ACC112 (cell line): ENCODE data around the gene BACE1-AS.

Experiments
- H2AFZ ChIP-seq: fragments of 200-600 bp; sonication (generic); one replicate; pipeline ENCODE4 v1.6.0; 2017; ENCODE audit warnings: antibody characterized with exemption, low read length; ENCODE audit not compliant: unreplicated experiment
- H3K27ac ChIP-seq: fragments of 200-600 bp; sonication (generic); 2 replicates; pipeline ENCODE4 v1.5.1; 2014; ENCODE audit warnings: low read depth, mild to moderate bottlenecking, antibody characterized with exemption, low read length, moderate library complexity
- H3K27me3 ChIP-seq: fragments of 200-600 bp; sonication (generic); 2 replicates; pipeline ENCODE4 v1.6.1; 2014; ENCODE audit warnings: mild to moderate bottlenecking, antibody characterized with exemption, low read length, moderate library complexity, mixed read lengths; ENCODE audit not compliant: insufficient read depth
- H3K36me3 ChIP-seq: fragments of 200-600 bp; sonication (generic); 2 replicates; pipeline ENCODE4 v1.6.1; 2016; ENCODE audit warnings: mild to moderate bottlenecking, antibody characterized with exemption, low read length, moderate library complexity, mixed read lengths; ENCODE audit not compliant: insufficient read depth
- H3K4me1 ChIP-seq: fragments of 200-600 bp; sonication (generic); one replicate; pipeline ENCODE4 v1.6.1; 2016; ENCODE audit warnings: low read length, mixed read lengths; ENCODE audit not compliant: insufficient read depth, unreplicated experiment, control insufficient read depth
- H3K4me3 ChIP-seq: fragments of 200-600 bp; sonication (generic); 2 replicates; pipeline ENCODE4 v1.5.1; 2014; ENCODE audit warnings: mild to moderate bottlenecking, low read depth, low read length
- H3K79me2 ChIP-seq: fragments of 200-600 bp; sonication (generic); one replicate; pipeline ENCODE4 v1.6.0; 2016; ENCODE audit warnings: low read length; ENCODE audit not compliant: control insufficient read depth, unreplicated experiment, insufficient read depth

The BACE1-AS gene

DNA sequence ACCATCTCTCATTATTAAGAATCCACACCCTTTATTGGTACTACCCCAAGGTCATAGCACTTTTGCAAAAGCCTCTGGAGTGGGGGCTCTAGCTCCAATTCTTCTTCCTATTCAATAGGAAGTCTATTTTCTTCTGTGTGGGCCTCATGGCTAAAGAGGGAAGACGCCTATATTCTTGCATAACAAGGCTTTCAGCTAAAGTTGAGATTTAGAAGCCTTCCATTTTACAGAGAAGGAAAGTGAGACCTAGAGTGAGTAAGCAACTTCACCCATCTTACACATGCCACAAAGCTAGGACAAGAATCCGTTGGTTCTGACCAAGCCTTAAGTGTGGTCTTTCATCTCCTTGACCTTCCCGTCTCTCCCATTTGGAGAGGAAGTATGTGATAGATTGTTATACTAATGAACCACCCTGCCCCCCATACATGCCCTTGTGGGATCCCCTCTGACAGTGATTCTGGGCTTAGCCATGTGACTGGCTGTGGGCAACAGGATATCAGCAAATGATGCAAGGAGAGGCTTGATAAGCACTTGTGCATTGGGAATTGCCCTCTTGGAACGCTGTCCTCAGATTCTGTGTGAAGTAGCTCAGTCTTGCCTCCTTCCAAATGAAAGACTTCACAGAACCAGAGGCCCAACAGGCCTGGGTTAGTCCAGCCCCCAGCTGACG, 12.6 kb downstream of the BACE1-AS start:
- no peaks in the 10 kb centered on the region for H3K79me2 ChIP-seq
- H3K36me3 ChIP-seq, result no peaks in the 10 kb centered on the region
- H3K27ac ChIP-seq, result no peak overlapping the region
- no peak overlapping the region for H2AFZ ChIP-seq
- no peak overlapping the region for H3K4me3 ChIP-seq
- no peaks in the 10 kb centered on the region for H3K4me1 ChIP-seq
- no peaks in the 10 kb centered on the region for H3K27me3 ChIP-seq

DNA sequence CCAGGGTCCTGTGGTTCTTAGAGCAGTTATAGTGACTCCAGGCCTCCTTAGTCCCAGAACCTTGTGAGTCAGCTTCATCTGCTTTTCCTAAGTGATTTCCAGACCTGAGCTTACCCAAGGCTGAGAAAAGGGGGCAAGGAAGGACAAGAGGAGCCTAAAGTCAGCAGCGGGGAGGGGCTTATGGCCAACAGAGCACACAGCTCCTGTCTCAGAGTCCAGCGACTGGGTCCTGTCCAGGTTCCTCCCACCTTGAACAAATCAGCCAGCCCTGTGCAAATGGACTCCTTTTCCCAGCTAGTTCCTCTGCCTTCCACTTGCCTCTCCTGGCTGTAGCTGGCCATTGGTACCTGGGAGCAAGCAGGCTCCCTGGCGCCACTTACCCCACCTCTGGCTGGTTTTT, 14.0 kb downstream of the BACE1-AS start:
- no peak overlapping the region for H3K4me3 ChIP-seq
- no peak overlapping the region for H2AFZ ChIP-seq
- H3K4me1 ChIP-seq, result no peaks in the 10 kb centered on the region
- H3K27me3 ChIP-seq, result no peaks in the 10 kb centered on the region
- H3K27ac ChIP-seq, result no peak overlapping the region
- H3K79me2 ChIP-seq, result no peaks in the 10 kb centered on the region
- no peaks in the 10 kb centered on the region for H3K36me3 ChIP-seq

DNA sequence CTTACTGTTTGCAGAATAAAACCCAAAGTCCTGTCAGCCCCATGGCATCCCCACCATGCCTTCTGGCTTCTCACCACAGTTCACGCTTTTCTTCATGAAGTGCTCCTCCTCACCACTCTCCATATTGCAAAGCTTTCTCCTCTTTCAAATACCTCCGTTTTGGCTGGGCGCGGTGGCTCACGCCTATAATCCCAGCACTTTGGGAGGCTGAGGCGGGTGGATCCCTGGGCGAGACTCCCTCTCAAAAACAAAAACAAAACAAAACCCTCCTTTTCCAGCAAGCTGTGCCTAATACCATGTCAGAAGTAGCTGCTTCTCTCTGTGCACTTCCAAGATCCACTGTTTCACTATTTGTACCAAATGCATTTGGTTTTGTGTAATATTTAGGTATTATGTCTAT, 18.2 kb downstream of the BACE1-AS start:
- Histone ChIP-seq H3K4me1 (no peaks in the 10 kb centered on the region), H3K36me3 (no peaks in the 10 kb centered on the region), H3K27me3 (no peaks in the 10 kb centered on the region), H3K4me3 (no peak overlapping the region), H3K27ac (no peak overlapping the region), H3K79me2 (peaks cover 10% of the 10 kb centered on the region), H2AFZ (no peak overlapping the region)

DNA sequence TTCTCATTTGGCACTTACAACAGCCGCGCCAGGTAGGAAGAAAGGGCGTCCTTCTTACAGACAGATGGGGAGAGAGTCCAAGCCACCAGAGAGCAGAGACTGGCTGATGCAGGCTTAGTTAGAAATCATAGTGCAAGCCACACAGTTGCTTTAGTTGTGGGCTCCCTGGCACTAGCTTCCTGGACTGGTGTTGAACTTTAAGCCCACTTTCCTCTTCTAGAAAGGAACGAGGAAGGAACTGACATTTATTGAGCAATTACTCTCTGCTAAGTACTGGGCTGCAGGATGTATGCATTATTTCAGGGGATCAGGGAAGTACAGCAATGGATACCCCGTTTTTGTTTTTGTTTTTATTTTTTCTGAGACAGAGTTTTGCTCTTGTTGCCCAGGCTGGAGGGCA, 21.9 kb downstream of the BACE1-AS start:
- H3K79me2 ChIP-seq, result peaks cover 23% of the 10 kb centered on the region
- H3K27ac ChIP-seq, result no peak overlapping the region
- no peaks in the 10 kb centered on the region for H3K27me3 ChIP-seq
- H3K4me1 ChIP-seq, result peaks cover 7% of the 10 kb centered on the region
- H3K4me3 ChIP-seq, result no peak overlapping the region
- H2AFZ ChIP-seq, result no peak overlapping the region
- no peaks in the 10 kb centered on the region for H3K36me3 ChIP-seq

DNA sequence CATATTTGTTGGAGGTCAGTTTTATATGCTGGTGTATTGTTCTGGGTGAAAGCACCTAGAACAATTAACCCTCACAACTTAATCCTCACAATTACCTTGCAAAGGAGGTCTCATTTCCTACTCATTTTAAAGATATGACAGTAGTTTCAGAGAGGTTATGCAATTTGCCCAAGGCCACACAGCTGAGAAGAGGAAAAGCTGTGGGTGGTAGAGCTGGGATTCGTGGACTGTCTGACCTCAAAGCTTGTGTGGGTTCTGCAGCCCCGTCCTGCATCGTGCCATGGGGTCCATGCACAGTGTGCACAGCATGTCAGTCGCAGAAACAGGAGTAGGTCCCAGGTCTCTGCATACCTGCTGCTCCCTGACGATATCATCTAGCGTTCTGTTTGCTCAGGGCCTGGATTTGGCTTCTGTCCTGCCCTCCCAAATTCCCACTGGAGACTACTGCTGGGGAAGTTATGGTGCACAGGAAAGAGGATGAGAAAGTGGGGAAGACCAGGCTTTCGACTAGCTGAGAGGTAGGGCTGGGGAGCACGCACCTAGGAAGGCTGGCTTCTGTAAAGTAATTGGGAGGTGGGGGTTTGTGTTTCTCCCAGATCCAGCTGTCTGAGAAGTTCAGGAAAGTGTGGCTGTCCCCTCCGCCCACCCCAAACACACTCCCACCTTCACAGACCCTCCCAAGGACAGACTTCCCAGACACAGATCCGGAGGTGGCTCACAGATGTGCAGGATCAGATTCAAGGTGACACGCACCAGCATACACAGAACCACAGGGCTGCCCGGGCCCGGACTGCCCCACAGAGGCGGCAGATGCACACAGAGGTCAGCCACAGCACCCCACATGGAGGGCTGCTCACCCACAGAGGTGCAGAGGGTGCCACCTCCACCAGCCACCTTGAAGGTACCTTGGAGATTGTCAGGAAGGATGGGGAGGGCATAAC, 23.0 kb downstream of the BACE1-AS start:
- peaks cover 23% of the 10 kb centered on the region for H3K79me2 ChIP-seq
- no peak overlapping the region for H3K27ac ChIP-seq
- H3K4me1 ChIP-seq, result peaks cover 11% of the 10 kb centered on the region
- H2AFZ ChIP-seq, result no peak overlapping the region
- H3K36me3 ChIP-seq, result no peaks in the 10 kb centered on the region
- H3K4me3 ChIP-seq, result peak overlapping the region; percentile 84
- H3K27me3 ChIP-seq, result no peaks in the 10 kb centered on the region

DNA sequence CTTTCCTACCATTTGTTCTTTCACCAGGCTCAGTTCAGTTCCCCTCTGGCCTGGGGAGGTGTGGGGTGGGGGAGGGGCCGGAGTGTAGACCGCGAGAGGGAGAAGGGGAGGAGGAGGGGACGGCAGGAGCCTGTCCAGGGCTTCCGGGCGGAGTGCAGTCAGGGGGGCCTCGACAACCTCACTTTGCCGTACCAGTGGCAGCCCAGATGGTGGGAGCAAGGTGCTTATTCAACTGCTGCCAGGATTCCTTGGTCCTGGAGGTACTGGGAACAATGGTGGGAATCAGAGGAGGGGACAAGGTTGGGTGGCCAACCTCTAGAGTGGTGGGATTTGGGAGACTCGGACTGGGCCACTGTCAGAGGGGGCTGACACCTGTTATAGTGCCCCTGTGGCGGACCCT, 23.7 kb downstream of the BACE1-AS start:
- no peaks in the 10 kb centered on the region for H3K36me3 ChIP-seq
- H2AFZ ChIP-seq, result no peak overlapping the region
- peaks cover 18% of the 10 kb centered on the region for H3K4me1 ChIP-seq
- peaks cover 23% of the 10 kb centered on the region for H3K79me2 ChIP-seq
- peak overlapping the region; percentile 84 for H3K4me3 ChIP-seq
- no peak overlapping the region for H3K27ac ChIP-seq
- H3K27me3 ChIP-seq, result no peaks in the 10 kb centered on the region

DNA sequence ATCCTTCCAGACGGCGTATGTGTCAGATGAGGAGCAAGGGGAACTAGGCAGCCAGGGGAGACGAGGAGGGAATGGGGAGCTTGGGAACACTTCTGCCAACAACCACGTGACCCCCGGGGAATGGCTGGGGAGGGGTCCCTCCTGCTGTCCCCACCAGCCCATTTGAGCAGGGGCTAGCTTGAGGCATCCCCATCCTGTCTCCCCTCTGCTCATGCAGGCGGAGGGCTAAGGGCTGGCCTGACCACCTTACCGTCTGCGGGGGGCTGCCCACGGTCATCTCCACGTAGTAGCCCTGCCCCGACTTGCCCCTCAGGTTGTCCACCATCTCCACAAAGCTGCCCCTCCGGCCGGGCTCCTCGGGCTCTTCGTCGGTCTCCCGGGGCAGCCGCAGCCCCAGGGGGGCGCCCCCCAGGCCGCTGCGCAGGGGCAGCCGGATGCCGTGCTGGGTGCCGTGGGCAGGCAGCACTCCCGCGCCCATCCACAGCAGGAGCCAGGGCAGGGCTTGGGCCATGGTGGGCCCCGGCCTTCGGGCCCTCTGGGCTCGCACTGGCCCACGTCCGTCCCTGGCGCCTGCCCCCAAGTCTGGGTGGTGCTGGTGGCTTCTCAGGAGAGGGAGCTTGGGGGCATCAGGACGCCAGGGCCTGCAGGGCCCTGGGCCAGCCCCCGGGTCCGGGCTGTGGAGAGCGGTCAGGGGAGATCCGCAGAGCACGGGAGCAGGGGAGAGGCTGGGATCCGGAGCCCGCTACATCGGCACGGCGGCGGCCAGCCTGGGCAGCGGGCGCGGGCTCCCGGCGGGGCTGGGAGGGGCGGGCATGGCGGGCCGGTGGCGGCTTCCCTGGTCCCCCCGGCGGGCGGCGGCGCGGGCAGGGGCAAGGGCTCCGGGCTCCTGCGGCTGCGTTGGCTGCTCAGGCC, 24.4 kb downstream of the BACE1-AS start:
- Histone ChIP-seq H3K27me3 (no peaks in the 10 kb centered on the region), H2AFZ (peak overlapping the region; percentile 55), H3K4me3 (peak overlapping the region; percentile 84), H3K27ac (no peak overlapping the region), H3K4me1 (peaks cover 18% of the 10 kb centered on the region), H3K79me2 (peaks cover 23% of the 10 kb centered on the region), H3K36me3 (no peaks in the 10 kb centered on the region)

DNA sequence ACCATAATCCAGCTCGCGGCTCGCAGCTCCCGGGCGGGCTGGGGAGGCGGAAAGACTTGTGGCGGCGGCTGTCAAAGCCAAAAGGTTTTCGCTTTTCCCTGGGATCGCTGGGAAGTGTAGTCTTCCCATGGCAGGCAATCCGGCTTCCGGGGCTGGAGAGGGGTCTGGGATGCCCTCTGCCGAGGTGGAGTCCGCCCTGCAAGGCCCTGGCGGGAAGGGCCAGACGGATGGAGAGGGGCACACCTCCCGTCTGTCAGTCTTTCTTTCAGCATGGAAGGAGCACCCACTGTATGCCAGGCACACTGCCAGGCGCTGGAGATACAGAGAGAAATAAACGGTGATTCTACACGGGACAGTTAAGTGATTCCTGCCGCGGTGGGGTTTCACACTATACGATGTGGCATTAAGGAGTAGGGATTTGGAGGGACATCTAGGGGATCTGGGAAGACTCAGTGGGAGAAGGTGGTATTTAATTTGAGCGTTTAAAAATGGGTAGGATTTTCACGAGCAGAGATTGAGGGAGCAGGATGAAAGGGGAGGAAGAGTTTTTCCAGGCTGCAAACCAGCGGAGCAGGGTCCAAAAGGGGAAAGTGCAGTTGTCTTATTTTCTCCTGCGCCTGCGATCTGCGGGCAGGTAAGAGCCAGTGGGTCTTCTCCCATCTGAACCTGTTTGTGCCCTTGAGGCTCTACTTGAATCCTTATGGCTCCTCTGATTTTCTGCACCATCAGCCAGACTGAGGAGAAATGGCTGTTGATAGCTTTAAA, 25.2 kb downstream of the BACE1-AS start, which contains the start of gene BACE1:
BACE1 (minus strand) TSS at position 60 of the 765 bp plus-strand sequence. CDS start 461 bp downstream, outside the sequence.
- Histone ChIP-seq H3K4me1 (peaks cover 18% of the 10 kb centered on the region), H3K36me3 (no peaks in the 10 kb centered on the region), H2AFZ (peak within 1 kb of the TSS; percentile 87), H3K4me3 (peak within 1 kb of the TSS; percentile 84), H3K79me2 (peaks cover 23% of the 10 kb centered on the region), H3K27me3 (no peaks in the 10 kb centered on the region), H3K27ac (no peak within 1 kb of the TSS)

DNA sequence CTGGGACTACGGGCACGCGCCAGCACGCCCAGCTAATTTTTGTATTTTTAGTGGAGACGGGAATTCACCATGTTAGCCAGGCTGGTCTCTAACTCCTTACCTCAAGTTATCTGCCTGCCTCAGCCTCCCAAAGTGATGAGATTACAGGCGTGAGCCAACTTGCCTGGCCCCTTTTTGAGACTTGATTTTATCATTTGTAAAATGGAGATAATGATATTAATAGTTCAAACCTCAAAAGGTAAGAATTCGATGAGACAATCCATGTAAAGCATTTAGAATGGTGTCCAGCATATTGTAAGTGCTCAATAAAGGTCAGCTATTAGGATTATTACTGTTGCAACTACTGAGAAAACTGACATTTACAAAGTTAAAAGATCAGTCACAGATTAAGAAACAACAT, 27.6 kb downstream of the BACE1-AS start:
- Histone ChIP-seq H3K4me1 (peaks cover 18% of the 10 kb centered on the region), H3K36me3 (no peaks in the 10 kb centered on the region), H3K27me3 (no peaks in the 10 kb centered on the region), H3K4me3 (no peak overlapping the region), H2AFZ (peak overlapping the region; percentile 40), H3K79me2 (peaks cover 17% of the 10 kb centered on the region), H3K27ac (peak overlapping the region; percentile 52)
